HG03066 (cell line): ENCODE measurements around the gene CD48.

Experiments used
- ATAC-seq: cut with Tn5 transposase; IDR thresholded peaks from one replicate; pipeline ENCODE4 v1.9.1; 2021; ENCODE audit warnings: low read depth; ENCODE audit not compliant: unreplicated experiment

CD48 gene

DNA sequence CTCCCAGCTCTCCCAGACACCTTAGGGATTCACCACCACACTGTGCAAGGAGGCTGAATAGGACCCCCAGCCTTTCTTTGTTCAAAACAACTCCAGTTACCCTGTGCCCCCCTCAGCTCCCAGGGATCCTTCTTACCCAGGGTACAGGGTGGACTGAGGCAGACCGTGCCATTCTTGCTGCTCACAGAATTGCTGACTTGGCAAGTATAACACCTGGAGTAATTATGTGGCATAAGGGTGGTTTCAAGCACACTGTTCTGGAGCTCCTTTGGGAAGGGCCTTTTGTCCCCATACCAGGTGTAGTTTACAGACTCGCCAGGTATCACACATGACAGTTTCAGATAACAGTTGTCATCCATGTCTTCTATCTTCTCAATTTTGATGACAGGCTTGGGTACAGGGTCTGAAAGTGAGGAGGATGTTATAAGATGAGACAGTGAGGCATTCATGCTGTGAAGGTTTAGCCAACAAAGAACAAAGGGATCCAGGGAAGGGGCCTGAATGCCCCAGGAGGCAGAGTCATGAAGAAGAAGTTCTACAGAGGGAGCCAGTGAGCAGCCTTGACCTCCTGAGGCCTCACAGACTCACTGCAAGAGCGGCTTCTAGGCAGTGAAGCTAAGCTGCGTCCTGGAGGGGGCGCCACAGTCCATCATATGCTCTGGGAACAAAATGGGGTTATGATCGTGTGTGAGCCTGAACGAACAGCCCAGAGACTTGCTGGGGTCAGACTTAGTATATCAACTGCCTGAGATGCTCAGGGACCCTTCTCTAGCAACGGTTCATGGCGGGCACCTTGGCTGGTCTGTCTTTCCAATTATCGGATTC is 30.3 kb downstream of the CD48 start:
- peak; percentile 42 for ATAC-seq

DNA sequence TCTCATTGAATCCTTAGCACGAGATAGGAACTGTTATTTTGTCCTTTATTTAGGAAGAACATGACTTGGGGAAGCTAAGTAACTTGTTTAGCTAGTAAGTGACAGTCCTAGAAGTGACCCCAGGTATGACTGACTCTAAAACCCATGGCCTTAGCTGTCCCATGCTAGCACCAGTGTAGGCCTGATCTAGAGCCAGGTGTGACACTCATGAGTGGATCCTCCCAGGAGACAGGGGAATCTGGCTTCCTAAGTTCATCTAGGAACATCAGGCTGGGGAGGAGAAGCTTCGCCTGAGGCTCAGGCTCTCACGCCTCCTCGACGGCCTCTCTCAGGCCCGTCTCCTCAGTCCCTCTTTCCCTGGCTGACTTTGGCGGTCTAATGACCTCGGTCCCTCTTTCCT is 31.2 kb downstream of the CD48 start:
- ATAC-seq = no peak

DNA sequence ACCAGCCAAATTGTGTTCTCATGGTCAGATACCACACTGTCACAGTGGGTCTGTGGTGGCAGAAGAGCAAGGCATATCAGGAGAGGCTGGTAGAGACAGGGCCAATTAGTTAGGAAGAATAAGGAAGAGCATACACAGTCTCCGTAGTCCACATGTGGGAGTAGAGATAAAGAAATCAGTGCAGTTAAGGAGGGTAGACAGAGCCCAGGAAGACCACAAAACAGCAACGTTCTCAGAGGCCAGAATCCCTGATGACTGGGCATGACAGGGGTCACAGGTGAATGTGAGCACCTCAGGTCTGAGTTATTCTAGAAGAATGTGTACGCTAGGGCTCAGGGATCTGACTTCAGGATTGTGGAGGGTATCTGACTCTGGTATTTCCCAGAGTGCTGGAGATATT is 31.7 kb downstream of the CD48 start:
- ATAC-seq = no peak

DNA sequence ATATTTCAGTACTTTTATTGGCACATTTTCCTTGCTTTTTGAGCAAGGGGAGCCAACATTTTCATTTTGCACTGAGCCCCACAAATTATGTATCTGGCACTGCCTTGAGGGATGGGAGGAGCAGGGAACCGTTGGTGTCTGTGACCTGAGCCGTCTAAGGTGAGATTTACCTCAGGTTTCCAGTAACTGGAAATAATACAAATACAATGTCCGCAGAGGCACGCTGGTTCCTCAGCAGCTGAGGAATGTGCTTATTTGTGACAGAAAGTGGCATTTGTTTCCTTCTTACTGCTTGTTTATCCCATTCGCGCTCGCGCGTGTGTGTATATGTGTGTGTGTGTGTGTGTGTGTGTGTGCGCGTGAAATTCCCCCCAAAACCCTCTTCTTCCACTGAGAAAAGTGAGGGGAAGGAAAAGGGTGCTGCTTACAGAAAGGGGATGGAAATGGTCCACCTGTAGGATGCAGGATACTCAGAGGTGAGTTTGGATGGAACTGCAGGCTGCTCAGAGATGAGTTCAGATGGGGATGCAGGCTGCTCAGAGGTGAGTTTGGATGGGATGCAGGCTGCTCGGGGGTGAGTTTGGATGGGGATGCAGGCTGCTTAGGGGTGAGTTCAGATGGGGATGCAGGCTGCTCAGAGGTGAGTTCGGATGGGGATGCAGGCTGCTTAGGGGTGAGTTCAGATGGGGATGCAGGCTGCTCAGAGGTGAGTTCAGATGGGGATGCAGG is 34.6 kb downstream of the CD48 start:
- no peak for ATAC-seq

DNA sequence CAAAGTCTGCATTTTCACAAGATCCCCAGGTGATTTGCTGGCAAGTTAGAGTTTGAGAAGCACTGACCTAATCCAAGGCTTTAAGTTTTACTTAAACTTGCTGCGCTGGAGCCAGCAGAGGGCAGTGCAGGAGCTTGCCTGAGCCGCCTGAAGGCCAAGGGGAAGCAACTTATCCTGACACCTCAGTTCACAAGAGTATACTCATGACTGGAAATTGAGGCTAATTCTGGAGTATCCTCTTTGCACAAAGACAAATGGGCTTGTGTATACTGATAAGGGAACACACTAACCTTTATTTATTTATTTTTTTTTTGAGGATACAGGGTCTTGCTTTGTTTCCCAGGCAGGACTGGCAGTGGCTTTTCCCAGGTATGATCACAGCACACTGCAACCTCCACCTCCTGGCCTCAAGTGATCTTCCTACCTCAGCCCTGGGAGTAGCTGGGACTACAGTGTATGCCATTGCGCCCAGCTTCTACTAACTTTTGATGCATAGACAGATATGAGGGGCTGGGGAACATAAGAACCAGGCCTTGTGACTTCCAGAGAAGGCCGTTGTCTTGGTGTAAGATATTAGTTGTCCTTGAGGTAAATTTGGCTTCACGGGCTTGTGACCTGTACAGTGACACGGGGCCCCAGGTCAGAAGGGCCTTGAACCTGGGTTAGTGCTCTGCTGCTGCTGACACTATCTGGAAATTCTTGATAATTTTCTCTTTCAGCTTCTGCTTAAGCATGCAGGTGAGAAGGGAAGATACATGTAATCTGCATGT is 35.8 kb downstream of the CD48 start:
- peak; percentile 54 for ATAC-seq

DNA sequence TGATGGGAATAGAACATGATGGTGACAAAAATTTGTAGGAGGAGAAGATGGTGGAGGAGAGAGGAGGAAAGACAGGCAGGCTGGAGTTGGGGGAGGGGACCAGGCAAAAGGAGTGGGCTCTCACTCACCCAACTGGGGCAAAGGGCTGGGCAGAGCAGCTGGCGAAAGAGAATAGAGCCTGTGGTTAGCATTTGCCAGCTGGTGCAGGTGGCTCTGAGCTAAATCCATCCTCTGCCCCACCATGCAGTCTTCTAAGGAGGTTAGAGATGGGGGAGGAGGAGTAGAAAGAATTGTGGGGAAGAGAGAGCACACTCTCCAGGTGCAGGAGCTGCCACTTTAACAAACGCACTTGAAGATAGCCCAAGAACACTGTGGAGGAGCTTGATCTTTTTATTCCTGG is 37.2 kb downstream of the CD48 start:
- no peak for ATAC-seq

DNA sequence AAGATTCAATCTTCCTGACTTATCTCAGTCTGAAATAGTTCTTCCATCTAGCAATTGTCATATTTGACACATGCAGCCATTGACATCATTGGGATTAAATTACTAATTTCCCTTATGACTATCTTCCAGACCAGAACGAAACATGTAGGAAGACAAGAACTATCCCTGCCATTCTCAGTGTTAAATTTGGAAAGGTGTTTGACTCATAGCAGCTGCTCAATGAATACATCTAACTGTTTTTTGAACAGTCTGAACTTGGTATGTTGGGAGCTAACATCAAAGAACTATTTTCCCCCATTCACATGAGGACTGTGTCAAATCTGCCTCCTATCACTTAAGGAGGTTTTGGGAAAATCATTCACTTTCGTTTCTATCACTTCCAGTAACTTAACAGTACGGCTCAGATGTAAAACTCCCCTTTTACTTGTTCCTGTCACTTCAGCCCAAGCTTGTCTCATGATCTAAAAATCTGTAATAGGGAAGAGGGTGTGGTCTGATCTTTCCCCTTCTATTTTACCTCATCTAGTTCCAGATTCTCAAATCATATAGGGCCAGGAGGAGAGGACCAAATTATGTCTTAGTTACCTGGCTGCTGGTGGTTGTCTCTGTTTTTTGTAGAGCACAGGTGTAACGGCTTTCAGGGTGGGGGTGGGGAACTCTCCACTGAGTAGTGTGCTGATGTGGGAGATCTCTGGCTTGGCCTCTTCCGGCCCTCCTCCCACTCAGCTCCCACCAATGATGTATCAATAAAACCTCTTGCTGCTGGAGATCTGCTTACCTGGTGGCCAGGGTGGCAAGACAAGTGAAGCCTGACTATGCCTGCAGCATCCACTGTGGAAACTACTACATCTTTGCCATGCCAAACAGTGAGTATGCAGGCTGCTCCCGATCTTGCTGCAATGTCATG is 38.6 kb downstream of the CD48 start:
- ATAC-seq = no peak

DNA sequence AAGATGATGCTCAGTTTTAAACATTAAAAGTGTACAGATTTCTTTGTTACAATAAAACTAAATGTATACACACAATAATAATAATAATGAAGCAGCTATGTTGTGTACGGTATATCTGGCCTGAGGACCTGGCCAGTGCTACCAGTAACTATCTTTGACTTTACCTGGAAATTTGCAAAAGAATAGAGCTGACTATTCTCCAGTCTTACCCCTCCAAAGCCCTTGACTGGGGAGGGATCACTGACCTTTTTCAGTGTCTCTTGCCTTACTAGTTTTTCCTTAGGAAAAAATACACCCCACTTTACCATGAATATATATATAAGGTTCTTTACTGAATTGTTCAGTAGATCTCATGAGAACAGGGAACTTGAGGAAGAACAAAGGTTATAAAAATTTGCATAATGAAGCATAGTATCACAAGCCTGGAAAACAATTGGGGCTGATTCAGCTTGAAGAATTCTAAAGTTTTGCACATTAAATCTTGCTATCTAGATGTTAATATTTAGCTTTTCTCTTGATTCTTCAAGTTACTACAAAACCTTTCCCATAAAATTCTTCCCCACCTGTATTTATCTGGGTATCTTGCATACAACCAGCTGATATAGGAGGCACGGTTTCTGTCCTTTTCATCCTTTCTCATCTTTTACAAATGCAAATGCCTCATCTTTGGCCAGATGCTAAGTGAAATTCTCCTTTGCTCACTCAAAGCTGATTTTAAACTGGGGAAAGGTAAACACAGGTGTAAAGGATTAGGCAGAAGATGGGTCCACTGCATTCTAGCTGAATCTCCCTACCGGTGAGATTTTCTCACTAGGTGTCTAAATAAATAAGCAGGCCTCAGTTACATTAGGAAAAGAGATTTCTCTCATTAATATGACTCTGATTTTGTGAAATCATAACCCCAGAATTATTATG is 39.8 kb downstream of the CD48 start:
- no peak for ATAC-seq

DNA sequence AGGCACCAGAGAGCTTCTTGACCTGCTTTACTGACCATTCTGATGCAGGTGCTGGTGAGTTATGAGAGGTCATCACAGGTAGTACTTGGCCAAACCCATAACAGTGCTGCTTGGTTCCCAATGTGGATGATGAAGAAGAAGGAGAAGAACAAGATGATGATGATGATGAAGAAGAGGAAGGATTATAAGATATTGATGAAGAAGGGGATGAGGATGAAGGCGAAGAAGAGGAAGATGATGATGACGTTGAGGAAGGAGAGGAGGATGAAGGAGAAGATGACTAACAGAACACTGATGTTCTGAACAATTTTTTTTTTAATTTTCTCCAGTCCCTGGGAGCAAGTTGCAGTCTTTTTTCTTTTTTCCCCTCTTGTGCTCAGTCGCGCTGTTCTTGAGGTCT is 40.9 kb downstream of the CD48 start:
- no peak for ATAC-seq

DNA sequence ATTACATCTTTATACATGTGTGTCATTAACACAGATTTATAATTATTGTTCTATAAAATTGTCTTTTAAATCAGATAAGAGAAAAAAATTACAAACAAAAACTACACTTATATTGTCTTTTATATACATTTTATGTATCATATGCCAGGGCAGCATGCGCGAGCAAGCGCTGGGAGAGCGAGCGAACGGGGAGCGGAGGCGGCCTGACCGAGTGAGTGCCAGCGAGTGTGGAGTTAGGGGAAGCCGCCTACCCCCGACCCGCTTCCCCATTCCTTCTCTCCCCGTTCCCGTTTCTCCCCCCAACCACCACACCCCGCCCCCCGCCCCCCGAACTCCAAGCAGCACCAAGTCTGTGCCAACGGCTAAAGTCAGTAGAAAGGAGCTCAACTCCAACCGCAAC is 41.8 kb downstream of the CD48 start:
- no peak for ATAC-seq

DNA sequence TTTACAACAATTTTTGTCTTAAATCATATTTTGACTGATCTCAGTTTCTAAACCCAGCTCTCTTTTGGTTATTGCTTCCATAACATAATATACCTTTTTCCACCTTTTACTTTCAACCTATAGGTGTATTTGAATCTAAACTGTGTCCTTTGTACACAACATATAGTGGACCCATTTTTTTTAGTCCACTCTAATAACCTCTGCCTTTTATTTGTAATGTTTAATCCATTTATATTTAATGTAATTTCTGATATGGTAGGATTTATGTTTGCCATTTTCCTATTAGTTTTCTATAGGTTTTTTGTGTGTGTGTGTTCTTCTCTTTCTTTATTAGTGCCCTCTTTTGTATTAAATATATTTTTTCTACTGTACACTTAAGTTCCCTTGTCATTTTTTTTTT is 42.3 kb downstream of the CD48 start:
- ATAC-seq = no peak

DNA sequence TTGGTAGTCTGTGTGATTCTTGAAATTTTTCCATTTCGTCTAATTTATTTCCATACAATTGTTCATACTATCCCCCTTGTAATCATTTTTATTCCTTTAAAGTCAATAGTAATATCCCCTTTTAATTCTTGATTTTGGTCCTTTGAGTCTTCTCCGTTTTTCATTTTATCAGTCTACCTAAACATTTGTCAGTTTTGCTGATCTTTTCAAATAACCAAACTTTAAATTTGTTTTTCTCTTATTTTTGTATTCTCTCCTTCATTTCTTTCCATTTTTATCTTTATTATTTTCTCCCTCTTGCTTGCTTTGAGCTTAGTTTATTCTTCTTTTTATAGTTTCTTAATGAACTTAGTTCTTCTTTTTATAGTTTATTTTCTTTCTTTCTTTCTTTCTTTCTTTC is 43.7 kb downstream of the CD48 start:
- no peak for ATAC-seq

DNA sequence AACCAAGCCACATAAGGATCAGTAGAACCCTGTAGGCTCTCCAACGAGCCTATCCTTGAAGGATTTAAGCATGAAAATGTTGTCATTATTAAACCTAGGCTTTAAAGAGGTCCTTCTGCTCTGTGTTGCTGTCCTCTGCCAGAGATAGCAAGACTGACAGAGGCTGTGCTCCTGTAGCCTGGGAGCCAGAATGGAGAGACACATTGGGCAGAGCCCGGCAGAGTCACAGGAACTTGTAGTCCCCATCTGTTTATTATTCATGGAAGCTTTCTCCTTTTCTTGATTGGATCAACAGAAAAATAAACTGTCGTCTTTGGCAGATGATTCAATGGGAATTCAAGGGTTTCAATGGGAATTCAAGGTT is 45.6 kb downstream of the CD48 start:
- no peak for ATAC-seq

DNA sequence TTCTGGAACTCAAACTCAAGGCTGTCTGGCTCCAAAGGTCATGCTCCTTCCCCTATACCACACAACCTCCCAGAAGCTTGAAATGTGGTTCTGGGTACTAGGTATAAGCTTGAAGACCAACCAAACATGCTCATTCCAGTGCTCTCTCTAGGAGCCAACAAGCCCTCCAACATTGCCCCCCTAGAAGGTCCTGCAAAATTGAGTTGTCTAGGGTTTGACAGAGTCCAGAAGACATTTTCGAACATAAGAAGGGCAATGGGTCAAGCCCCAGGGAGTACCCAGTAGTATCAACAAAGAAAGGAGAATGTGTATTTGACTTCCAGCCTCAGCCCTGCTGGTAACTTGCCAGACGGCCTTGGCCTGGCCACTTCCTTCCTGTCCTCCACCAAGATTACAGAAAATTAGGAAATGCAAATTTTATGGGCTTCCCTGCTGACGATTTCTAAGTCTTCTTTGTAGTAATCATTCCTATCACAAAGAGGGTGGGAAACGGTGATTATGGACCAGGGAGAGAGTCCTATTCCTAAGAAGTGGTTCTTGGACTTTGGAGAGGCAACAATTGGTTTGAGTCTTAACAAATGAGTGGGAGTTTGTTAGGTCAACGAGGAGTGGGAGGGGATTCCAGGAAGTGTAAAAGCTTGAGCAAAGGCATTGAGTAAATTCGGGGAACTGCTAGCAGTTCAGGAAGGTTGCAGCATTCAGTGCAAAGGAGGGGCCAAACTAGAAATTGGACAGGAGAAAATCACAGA is 46.1 kb downstream of the CD48 start:
- ATAC-seq = no peak

DNA sequence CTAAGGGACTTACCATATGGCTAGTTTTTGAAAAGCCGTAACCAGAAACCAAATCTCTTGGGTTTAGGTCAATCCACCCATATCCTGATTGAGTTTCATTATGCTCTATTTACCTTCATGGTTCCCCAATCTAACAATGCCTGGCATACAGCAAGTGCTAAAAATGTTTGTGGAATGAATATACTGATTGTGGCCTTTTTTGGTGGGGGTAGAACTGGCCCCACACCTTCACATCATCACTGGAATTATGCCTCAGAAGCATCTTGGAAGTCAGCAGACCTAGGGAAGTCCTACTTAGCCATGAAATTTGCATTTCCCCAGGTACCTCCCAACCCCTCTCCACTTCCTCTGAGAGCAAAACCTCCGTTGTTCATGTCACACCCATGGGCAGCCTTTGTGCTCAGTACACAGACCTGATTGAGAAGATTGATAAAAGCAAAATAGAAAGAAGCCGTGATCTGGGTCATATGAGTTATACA is 47.0 kb downstream of the CD48 start:
- ATAC-seq = peak; percentile 63

DNA sequence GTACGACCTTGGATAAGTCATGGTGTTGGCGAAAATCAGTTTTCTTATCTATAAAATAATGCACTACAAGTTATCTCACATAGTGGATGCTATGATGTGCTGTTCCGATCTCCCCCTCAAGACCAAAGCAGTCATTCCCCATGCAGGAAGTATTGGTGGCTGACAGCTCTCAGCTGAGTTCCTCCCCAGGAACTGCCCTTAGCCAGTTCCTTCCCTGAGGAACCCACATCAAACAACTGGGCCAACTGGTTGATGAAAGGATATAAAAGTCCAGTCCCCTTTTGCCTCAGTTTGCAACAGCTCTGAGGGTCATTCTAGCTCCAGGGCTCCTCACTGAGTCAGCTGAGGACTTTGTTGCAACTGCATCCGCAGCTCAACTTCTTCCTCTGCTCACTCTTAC is 48.7 kb downstream of the CD48 start:
- ATAC-seq = no peak

DNA sequence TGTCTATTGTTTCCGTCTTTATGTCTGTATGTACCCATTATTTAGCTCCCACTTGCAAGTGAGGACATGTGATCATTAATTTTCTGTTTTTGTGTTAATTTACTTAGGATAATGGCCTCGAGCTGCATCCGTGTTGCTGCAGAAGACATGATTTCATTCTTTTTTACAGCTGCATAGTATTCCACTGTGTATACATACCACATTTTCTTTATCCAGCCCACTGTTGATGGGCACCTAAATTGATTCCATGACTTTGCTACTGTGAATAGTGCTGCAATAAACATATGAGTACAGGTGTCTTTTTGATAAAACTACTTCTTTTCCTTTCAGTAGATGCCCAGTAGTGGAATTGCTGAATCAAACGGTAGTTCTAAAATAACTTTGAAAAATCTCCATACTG is 52.1 kb downstream of the CD48 start:
- ATAC-seq = no peak

DNA sequence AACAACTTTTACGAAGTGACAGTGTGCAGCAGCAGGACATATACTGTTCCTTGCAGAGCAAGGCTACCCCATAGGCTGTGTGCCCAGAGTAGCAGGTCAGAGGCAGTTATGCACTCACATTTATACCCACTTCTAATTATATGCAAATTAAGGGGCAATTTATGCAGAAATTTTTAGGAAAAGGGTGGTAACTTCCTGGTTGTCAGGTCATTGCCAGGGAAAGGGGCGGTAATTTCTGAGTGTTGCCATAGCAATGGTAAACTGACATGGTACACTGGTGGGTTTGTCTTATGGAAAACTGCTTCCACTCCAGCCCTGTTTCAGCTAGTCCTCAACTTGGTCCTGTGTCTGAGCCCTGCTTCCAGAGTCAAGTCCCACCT is 52.8 kb downstream of the CD48 start:
- ATAC-seq = no peak
